H1 (cell line): ENCODE results near the gene BRPF1.

Experiments
- ATF3 ChIP-seq: IDR thresholded peaks from 2 replicates; pipeline ENCODE4 v1.6.1; 2011; ENCODE audit warnings: low read depth, mild to moderate bottlenecking, low read length; ENCODE audit not compliant: insufficient read depth
- CEBPB ChIP-seq: IDR thresholded peaks from 2 replicates; pipeline ENCODE4 v1.6.1; 2012; ENCODE audit warnings: low read depth, low read length
- CTCF ChIP-seq, 3 experiments: IDR thresholded peaks; 1 replicate in 2 of 3; 2 replicates in 1 of 3; pipeline versions ENCODE4 v1.5.1 to v1.6.1; 2011; ENCODE audit warnings: low read length in 3 of 3, mild to moderate bottlenecking in 3 of 3, inconsistent platforms in 2 of 3, low read depth in 1 of 3, moderate library complexity in 1 of 3; ENCODE audit not compliant: insufficient read depth in 1 of 3; ENCODE audit errors: control extremely low read depth in 1 of 3
- EP300 ChIP-seq, 2 experiments: IDR thresholded peaks; 1 replicate in 1 of 2; 2 replicates in 1 of 2; pipeline ENCODE4 v1.6.1; 2011 to 2012; ENCODE audit warnings: low read depth in 2 of 2, low read length in 2 of 2, mild to moderate bottlenecking in 2 of 2, borderline replicate concordance in 1 of 2, inconsistent platforms in 1 of 2, moderate library complexity in 1 of 2
- EZH2 ChIP-seq: fragments of 200-600 bp; sonication (generic); IDR thresholded peaks from 2 replicates; pipeline ENCODE4 v1.7.1; 2012; ENCODE audit warnings: low read depth, mild to moderate bottlenecking, moderate library complexity, low read length, inconsistent platforms; ENCODE audit not compliant: severe bottlenecking
- JUND ChIP-seq: IDR thresholded peaks from 2 replicates; pipeline ENCODE4 v1.6.1; 2011; ENCODE audit warnings: mild to moderate bottlenecking, improper control_type of control experiment, low read length
- MAX ChIP-seq: IDR thresholded peaks from 2 replicates; pipeline ENCODE4 v1.6.1; 2012; ENCODE audit warnings: inconsistent platforms
- POLR2A ChIP-seq, 2 experiments: IDR thresholded peaks; 1 replicate in 1 of 2; 2 replicates in 1 of 2; pipeline ENCODE4 v1.6.1; 2011; ENCODE audit warnings: low read depth in 2 of 2, low read length in 2 of 2, mild to moderate bottlenecking in 2 of 2; ENCODE audit errors: control extremely low read depth in 1 of 2
- POLR2AphosphoS5 ChIP-seq: IDR thresholded peaks from 2 replicates; pipeline ENCODE4 v1.6.1; 2011; ENCODE audit warnings: low read depth, low read length
- RFX5 ChIP-seq: IDR thresholded peaks from 2 replicates; pipeline ENCODE4 v1.6.1; 2011; ENCODE audit warnings: low read depth, low read length, improper control_type of control experiment, borderline replicate concordance
- TAF1 ChIP-seq: IDR thresholded peaks from 2 replicates; pipeline ENCODE4 v1.6.1; 2011; ENCODE audit warnings: mild to moderate bottlenecking, low read depth, low read length
- YY1 ChIP-seq: IDR thresholded peaks from 2 replicates; pipeline ENCODE4 v1.6.1; 2011; ENCODE audit warnings: low read depth, mild to moderate bottlenecking, low read length

- no peak for TF ChIP-seq CTCF (IDR thresholded peaks at IDR 0.05; ENCODE audit: control extremely low read depth in 1 of 3, insufficient read depth in 1 of 3, low read depth in 1 of 3, low read length in 3 of 3)
- TF ChIP-seq POLR2A (IDR thresholded peaks at IDR 0.05; ENCODE audit: control extremely low read depth in 1 of 2, low read depth in 2 of 2, low read length in 2 of 2) = no peak
- no peak for TF ChIP-seq POLR2AphosphoS5
- TF ChIP-seq CEBPB = no peak
- TF ChIP-seq EP300 (IDR thresholded peaks at IDR 0.05; ENCODE audit: borderline replicate concordance in 1 of 2, low read depth in 2 of 2, low read length in 2 of 2) = no peak
- no peak for TF ChIP-seq MAX
- TF ChIP-seq RFX5 = no peak
- TF ChIP-seq ATF3 = no peak
- TF ChIP-seq JUND = no peak
- no peak for TF ChIP-seq EZH2
- no peak for TF ChIP-seq YY1
- TF ChIP-seq TAF1 = no peak
Observed at GRCh38 chr3:9779721-9780457, 48.4 kb downstream of the BRPF1 start.
